PC-9 (cell line): ENCODE results near the gene ZDHHC11.

Experiments
- CTCF ChIP-seq: fragments of 200-600 bp; sonication (generic); conservative IDR thresholded peaks from 2 replicates; pipeline ENCODE4 v1.6.1; 2017; ENCODE audit warnings: mixed run types, antibody characterized with exemption, mild to moderate bottlenecking, moderate library complexity
- EZH2 ChIP-seq: fragments of 200-600 bp; sonication (generic); IDR thresholded peaks from 2 replicates; pipeline ENCODE4 v1.8.0; 2017; ENCODE audit warnings: antibody characterized with exemption, low read depth

GRCh38 chr5:855771-856530, 5.2 kb upstream of the ZDHHC11 start:
- TF ChIP-seq CTCF (no peak), EZH2 (no peak)
